Central memory CD8-positive, alpha-beta T cell (primary cell): ENCODE measurements around the gene P2RY14.

Source experiments
- ATAC-seq: fragments of 150-1000 bp; cut with Tn5 transposase; replicated peaks from 2 replicates; pipeline ENCODE4 v1.10.0; 2022; ENCODE audit warnings: mild to moderate bottlenecking, moderate FRiP score, moderate number of reproducible peaks; ENCODE audit not compliant: poor library complexity, severe bottlenecking; ENCODE audit errors: extremely low read depth
- DNase-seq, 2 donors: peaks; one replicate each; pipeline ENCODE4 v3.0.0; 2021; ENCODE audit warnings: low spot score in 2 of 2
- H3K27ac Mint-ChIP-seq: one replicate; pipeline ENCODE4 v1.8.0; 2022; ENCODE audit warnings: low read depth, mild to moderate bottlenecking, moderate library complexity, mixed read lengths
- H3K27me3 Mint-ChIP-seq: one replicate; pipeline ENCODE4 v1.8.0; 2022; ENCODE audit warnings: mixed read lengths
- H3K36me3 Mint-ChIP-seq: one replicate; pipeline ENCODE4 v1.8.0; 2022; ENCODE audit warnings: mild to moderate bottlenecking, moderate library complexity, mixed read lengths; ENCODE audit not compliant: insufficient read depth
- H3K4me1 Mint-ChIP-seq: one replicate; pipeline ENCODE4 v1.8.0; 2022; ENCODE audit warnings: mixed read lengths
- H3K4me3 Mint-ChIP-seq: one replicate; pipeline ENCODE4 v1.8.0; 2022; ENCODE audit warnings: mild to moderate bottlenecking, moderate library complexity, mixed read lengths
- H3K9me3 Mint-ChIP-seq: one replicate; pipeline ENCODE4 v1.8.0; 2022; ENCODE audit warnings: mixed read lengths

The P2RY14 gene

DNA sequence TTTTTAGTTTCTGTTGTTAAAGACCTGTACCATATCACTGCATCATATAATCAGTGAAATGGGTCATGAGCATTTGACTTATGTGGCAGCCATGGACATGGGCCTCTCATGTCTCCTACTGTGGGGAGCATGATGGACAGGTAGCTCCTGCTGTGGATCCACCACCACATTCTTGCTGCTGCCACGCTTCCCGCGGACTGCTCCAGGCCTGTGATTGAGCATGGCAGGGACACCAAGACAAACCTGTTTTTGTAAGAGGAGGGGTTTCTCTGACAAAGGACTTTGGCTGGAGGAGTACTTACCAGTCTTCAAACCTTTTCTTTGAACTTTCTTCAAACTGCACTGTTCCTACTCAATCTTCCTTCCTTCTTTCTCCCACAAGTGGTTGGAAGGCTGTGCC, 17.9 kb upstream of the P2RY14 start:
- Mint-ChIP-seq H3K9me3 (no peaks in the 10 kb centered on the region), H3K4me3 (no peak overlapping the region), H3K36me3 (no peaks in the 10 kb centered on the region), H3K4me1 (no peaks in the 10 kb centered on the region), H3K27me3 (peaks cover 65% of the 10 kb centered on the region), H3K27ac (no peak overlapping the region)
- DNase-seq (no peak), ATAC-seq (no peak)

- no peak for ATAC-seq
- no peak for DNase-seq
- H3K27me3 Mint-ChIP-seq: peaks cover 41% of the 10 kb centered on the region
- no peak overlapping the region for H3K27ac Mint-ChIP-seq
- no peaks in the 10 kb centered on the region for H3K4me1 Mint-ChIP-seq
- H3K4me3 Mint-ChIP-seq: no peak overlapping the region
- H3K9me3 Mint-ChIP-seq: no peaks in the 10 kb centered on the region
- H3K36me3 Mint-ChIP-seq: peaks cover 2% of the 10 kb centered on the region
These were observed 14.8 kb upstream of the P2RY14 start for GRCh38 chr3:151293127-151293526.

GRCh38 chr3:151290673-151291072, 12.3 kb upstream of the P2RY14 start:
- Mint-ChIP-seq H3K36me3 (peaks cover 2% of the 10 kb centered on the region), H3K9me3 (no peaks in the 10 kb centered on the region), H3K4me3 (no peak overlapping the region), H3K4me1 (no peaks in the 10 kb centered on the region), H3K27ac (no peak overlapping the region), H3K27me3 (peaks cover 39% of the 10 kb centered on the region)
- no peak for DNase-seq
- ATAC-seq: no peak

GRCh38 chr3:151289445-151289844, 11.1 kb upstream of the P2RY14 start:
- DNase-seq: no peak
- H3K27ac Mint-ChIP-seq: no peak overlapping the region
- H3K4me3 Mint-ChIP-seq: no peak overlapping the region
- H3K4me1 Mint-ChIP-seq: no peaks in the 10 kb centered on the region
- no peaks in the 10 kb centered on the region for H3K9me3 Mint-ChIP-seq
- peaks cover 2% of the 10 kb centered on the region for H3K36me3 Mint-ChIP-seq
- H3K27me3 Mint-ChIP-seq: peaks cover 29% of the 10 kb centered on the region
- ATAC-seq: no peak

GRCh38 chr3:151285940-151286339, 7.6 kb upstream of the P2RY14 start:
- ATAC-seq (no peak), DNase-seq (no peak)
- Mint-ChIP-seq H3K27ac (no peak overlapping the region), H3K4me3 (no peak overlapping the region), H3K27me3 (no peaks in the 10 kb centered on the region), H3K9me3 (no peaks in the 10 kb centered on the region), H3K4me1 (no peaks in the 10 kb centered on the region), H3K36me3 (peaks cover under 1% of the 10 kb centered on the region)

- Mint-ChIP-seq H3K4me1 (peaks cover under 1% of the 10 kb centered on the region), H3K4me3 (no peak overlapping the region), H3K27ac (no peak overlapping the region), H3K27me3 (no peaks in the 10 kb centered on the region), H3K36me3 (no peaks in the 10 kb centered on the region), H3K9me3 (no peaks in the 10 kb centered on the region)
- no peak for DNase-seq
- peak; percentile 21 for ATAC-seq
These were observed 5.6 kb upstream of the P2RY14 start for GRCh38 chr3:151283907-151284461.

DNA sequence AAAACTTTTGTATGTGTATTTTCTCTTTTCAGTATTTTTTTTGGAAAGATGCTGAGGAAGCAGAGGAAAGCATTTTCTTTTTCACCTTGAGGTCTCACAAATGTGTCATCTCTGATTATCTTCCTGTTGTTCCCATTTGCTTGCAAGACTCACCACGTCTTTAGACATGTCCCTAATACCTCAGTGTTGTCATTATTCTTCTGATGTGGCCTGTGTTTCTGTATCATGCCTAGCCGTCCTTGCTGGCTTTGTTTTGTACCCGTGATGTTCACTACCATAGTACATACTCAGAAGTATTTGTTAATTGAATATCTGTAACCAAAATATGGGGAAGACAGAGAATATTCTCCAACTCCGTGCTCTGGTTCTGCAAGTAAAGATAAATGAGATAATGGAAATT, 5.0 kb upstream of the P2RY14 start:
- no peaks in the 10 kb centered on the region for H3K27me3 Mint-ChIP-seq
- no peak for DNase-seq
- peaks cover 6% of the 10 kb centered on the region for H3K4me1 Mint-ChIP-seq
- no peaks in the 10 kb centered on the region for H3K9me3 Mint-ChIP-seq
- H3K4me3 Mint-ChIP-seq: no peak overlapping the region
- H3K27ac Mint-ChIP-seq: no peak overlapping the region
- no peak for ATAC-seq
- no peaks in the 10 kb centered on the region for H3K36me3 Mint-ChIP-seq

DNA sequence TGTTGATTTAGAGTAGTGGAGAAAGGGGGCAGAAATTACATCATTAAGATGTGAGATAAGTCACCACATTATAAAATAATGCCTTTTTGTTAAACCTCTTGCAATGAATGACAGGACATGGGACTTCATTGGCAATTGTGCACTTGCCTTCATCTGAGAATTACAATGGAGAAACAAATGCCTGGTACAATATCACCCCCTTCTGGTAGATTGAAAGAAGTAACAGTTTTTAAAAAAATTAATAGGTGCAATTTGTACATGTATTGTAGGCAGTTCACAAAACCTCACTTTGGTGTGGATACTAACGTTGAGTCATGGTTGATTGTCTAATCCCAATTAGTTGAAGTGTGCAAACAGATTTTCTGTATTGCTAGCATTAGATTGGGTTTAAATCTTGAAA, 4.6 kb upstream of the P2RY14 start:
- no peaks in the 10 kb centered on the region for H3K27me3 Mint-ChIP-seq
- H3K9me3 Mint-ChIP-seq: no peaks in the 10 kb centered on the region
- H3K4me3 Mint-ChIP-seq: no peak overlapping the region
- H3K36me3 Mint-ChIP-seq: no peaks in the 10 kb centered on the region
- ATAC-seq (no peak), DNase-seq (no peak)
- peaks cover 9% of the 10 kb centered on the region for H3K4me1 Mint-ChIP-seq
- no peak overlapping the region for H3K27ac Mint-ChIP-seq

GRCh38 chr3:151281671-151282324, 3.5 kb upstream of the P2RY14 start:
- Mint-ChIP-seq H3K27ac (no peak overlapping the region), H3K36me3 (no peaks in the 10 kb centered on the region), H3K4me3 (no peak overlapping the region), H3K4me1 (peaks cover 11% of the 10 kb centered on the region), H3K9me3 (no peaks in the 10 kb centered on the region), H3K27me3 (no peaks in the 10 kb centered on the region)
- DNase-seq (no peak), ATAC-seq (no peak)

DNA sequence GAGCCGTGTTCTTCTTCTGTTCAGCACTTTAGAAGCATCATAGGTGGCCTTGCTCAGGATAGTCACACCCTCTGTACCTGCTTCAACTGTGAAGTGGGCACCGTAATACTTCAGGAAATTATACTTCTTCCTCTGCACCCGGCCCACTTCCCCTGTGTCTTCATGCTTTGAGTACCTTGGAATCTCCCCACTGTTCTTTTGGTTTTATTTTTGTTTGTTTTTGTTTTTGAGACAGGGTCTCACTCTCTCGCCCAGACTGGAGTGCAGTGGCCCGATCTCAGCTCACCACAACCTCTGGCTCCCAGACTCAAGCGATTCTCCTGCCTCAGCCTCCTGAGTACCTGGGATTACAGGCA, 1.7 kb downstream of the P2RY14 start:
- H3K4me3 Mint-ChIP-seq: peak overlapping the region; percentile 50
- no peaks in the 10 kb centered on the region for H3K36me3 Mint-ChIP-seq
- ATAC-seq (peak; percentile 75), DNase-seq (peak in 1 of 2 donors; percentile 14)
- no peaks in the 10 kb centered on the region for H3K27me3 Mint-ChIP-seq
- no peaks in the 10 kb centered on the region for H3K9me3 Mint-ChIP-seq
- peak overlapping the region; percentile 16 for H3K27ac Mint-ChIP-seq
- H3K4me1 Mint-ChIP-seq: peaks cover 19% of the 10 kb centered on the region

GRCh38 chr3:151276038-151276686, 2.2 kb downstream of the P2RY14 start:
- DNase-seq: no peak
- no peaks in the 10 kb centered on the region for H3K9me3 Mint-ChIP-seq
- ATAC-seq: no peak
- no peak overlapping the region for H3K4me3 Mint-ChIP-seq
- no peaks in the 10 kb centered on the region for H3K27me3 Mint-ChIP-seq
- H3K4me1 Mint-ChIP-seq: peaks cover 19% of the 10 kb centered on the region
- H3K27ac Mint-ChIP-seq: peak overlapping the region; percentile 16
- H3K36me3 Mint-ChIP-seq: no peaks in the 10 kb centered on the region

DNA sequence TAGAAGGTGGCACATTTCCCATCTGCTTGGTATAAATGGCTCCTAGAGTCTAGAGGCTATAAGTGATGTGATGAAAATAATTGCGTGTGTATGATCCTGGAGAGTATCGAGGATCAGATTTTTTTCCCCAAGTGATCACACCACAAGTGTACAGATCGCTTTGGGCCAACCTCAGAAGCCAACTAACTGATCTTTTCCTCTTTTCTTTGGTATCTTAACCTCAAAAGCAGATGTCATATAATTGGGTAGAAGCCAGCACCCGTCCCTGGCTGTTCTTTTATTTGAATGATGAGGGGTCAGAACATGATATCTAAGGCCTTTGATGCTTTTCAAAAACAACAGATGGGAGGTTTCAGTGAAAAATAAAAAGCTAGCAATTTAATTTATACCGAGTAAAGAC, 3.3 kb downstream of the P2RY14 start:
- Mint-ChIP-seq H3K36me3 (no peaks in the 10 kb centered on the region), H3K9me3 (no peaks in the 10 kb centered on the region), H3K27ac (no peak overlapping the region), H3K4me1 (peaks cover 19% of the 10 kb centered on the region), H3K27me3 (no peaks in the 10 kb centered on the region), H3K4me3 (no peak overlapping the region)
- DNase-seq (no peak), ATAC-seq (no peak)

DNA sequence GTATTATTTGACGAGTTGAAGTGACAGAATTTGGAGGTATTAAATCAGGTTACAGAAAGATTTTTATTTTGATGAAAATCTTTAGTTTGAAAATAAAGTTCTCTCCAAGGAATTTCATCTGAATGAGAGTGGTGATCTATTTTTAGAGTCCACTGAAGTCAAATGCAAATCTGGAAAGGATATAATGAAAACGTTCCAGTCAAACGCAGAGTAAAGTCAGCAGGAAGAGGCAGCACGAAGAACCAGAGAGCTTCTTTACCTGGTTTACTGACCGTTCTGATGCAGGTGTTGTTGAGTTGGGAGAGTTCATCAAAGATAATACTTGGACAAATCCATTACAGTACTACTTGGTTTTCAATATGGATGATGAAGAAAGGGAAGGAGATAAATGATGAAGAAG, 8.7 kb downstream of the P2RY14 start:
- DNase-seq: no peak
- Mint-ChIP-seq H3K4me1 (peaks cover 10% of the 10 kb centered on the region), H3K4me3 (no peak overlapping the region), H3K9me3 (no peaks in the 10 kb centered on the region), H3K36me3 (no peaks in the 10 kb centered on the region), H3K27ac (no peak overlapping the region), H3K27me3 (no peaks in the 10 kb centered on the region)
- ATAC-seq: no peak
